Neural progenitor cell (in vitro differentiated cells): ENCODE data around the gene CRIP3. TPM values are rescaled to one million over a fixed set of nuclear protein-coding genes. Genes with fewer than 3 reads are reported as not detected.

Source experiments
- DNase-seq: peaks from one replicate; pipeline ENCODE4 v3.0.0-alpha.2; 2016; ENCODE audit warnings: low spot score
- H2AFZ ChIP-seq: fragments of 200-600 bp; sonication (generic); replicated peaks from 2 replicates; pipeline ENCODE4 v1.6.1; 2016; ENCODE audit warnings: antibody characterized with exemption
- H3F3A ChIP-seq: fragments of 200-600 bp; sonication (generic); 2 replicates; pipeline ENCODE4 v1.6.1; 2016; ENCODE audit warnings: antibody characterized with exemption, low read depth
- H3K27ac ChIP-seq: fragments of 200-600 bp; sonication (generic); 2 replicates; pipeline ENCODE4 v1.5.1; 2016; ENCODE audit warnings: mild to moderate bottlenecking
- H3K27me3 ChIP-seq: fragments of 200-600 bp; sonication (generic); 2 replicates; pipeline ENCODE4 v1.6.1; 2016; ENCODE audit warnings: mild to moderate bottlenecking, moderate library complexity
- H3K36me3 ChIP-seq: fragments of 200-600 bp; sonication (generic); 2 replicates; pipeline ENCODE4 v1.5.1; 2016
- H3K4me1 ChIP-seq: fragments of 200-600 bp; sonication (generic); 2 replicates; pipeline ENCODE4 v1.6.1; 2016; ENCODE audit warnings: mixed run types
- H3K4me2 ChIP-seq: fragments of 200-600 bp; sonication (generic); 2 replicates; pipeline ENCODE4 v1.6.1; 2016
- H3K4me3 ChIP-seq: fragments of 200-600 bp; sonication (generic); 2 replicates; pipeline ENCODE4 v1.5.1; 2016
- H3K79me2 ChIP-seq: fragments of 200-600 bp; sonication (generic); 2 replicates; pipeline ENCODE4 v1.6.1; 2016; ENCODE audit warnings: low read depth
- H3K9ac ChIP-seq: fragments of 200-600 bp; sonication (generic); 2 replicates; pipeline ENCODE4 v1.6.1; 2016
- H3K9me3 ChIP-seq: fragments of 200-600 bp; sonication (generic); 2 replicates; pipeline ENCODE4 v1.5.1; 2016; ENCODE audit warnings: low read depth
- H4K20me1 ChIP-seq: fragments of 200-600 bp; sonication (generic); 2 replicates; pipeline ENCODE4 v1.6.1; 2016; ENCODE audit warnings: low read depth
- H3K27ac Mint-ChIP-seq: 3 replicates; pipeline ENCODE4 v1.8.0; 2021; ENCODE audit warnings: mixed read lengths
- H3K27me3 Mint-ChIP-seq: 2 replicates; pipeline ENCODE4 v1.8.0; 2022; ENCODE audit warnings: low read depth, mild to moderate bottlenecking, inconsistent platforms, moderate library complexity, mixed read lengths; ENCODE audit not compliant: insufficient read depth
- H3K36me3 Mint-ChIP-seq: 3 replicates; pipeline ENCODE4 v1.8.0; 2021; ENCODE audit warnings: mixed read lengths
- H3K4me1 Mint-ChIP-seq: 3 replicates; pipeline ENCODE4 v1.8.0; 2021; ENCODE audit warnings: mixed read lengths
- H3K4me3 Mint-ChIP-seq: 3 replicates; pipeline ENCODE4 v1.8.0; 2021; ENCODE audit warnings: mild to moderate bottlenecking, moderate library complexity, mixed read lengths
- H3K9me3 Mint-ChIP-seq: 3 replicates; pipeline ENCODE4 v1.8.0; 2020; ENCODE audit warnings: mixed read lengths
- CTCF ChIP-seq: fragments of 200-600 bp; sonication (generic); IDR thresholded peaks from 2 replicates; pipeline ENCODE4 v1.5.1; 2017; ENCODE audit warnings: antibody characterized with exemption, mild to moderate bottlenecking
- EZH2 ChIP-seq: fragments of 200-600 bp; sonication (generic); IDR thresholded peaks from 2 replicates; pipeline ENCODE4 v1.6.1; 2017; ENCODE audit warnings: antibody characterized with exemption, mild to moderate bottlenecking, moderate library complexity
- EZH2phosphoT487 ChIP-seq: fragments of 200-600 bp; sonication (generic); IDR thresholded peaks from 2 replicates; pipeline ENCODE4 v1.6.1; 2017; ENCODE audit warnings: antibody characterized with exemption
- total RNA-seq: library from RNA; depleted of rRNA; stranded (reverse); fragments of >200 nt; gene quantifications from 2 replicates; pipeline ENCODE4 v1.2.3, GENCODE V29; 2015; ENCODE audit warnings: low replicate concordance

CRIP3 gene
- total RNA-seq, 1 donor from 2014 or later, result 21.3 TPM

DNA sequence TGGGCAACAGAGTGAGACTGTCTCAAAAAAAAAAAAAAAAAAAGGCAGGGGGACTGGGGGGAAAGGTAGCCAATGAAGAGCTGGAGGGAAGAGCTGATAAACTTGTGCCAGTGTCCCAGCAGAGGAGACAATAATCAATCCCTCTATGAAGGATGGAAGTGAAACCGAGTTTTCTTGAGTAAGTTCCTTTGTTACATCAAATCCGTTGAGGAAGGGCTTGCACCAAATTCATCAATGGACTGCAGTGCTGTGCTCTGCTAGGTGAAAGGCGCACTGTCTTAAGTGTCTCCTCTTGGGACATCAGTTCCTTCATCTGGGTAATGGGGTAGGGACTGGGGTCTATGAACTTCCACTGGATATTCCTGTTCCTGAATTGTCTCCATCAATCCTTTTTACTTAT, 3.0 kb upstream of the CRIP3 start:
- Histone ChIP-seq H3K4me3 (no peak overlapping the region), H3K27me3 (no peaks in the 10 kb centered on the region), H3K4me1 (peaks cover 9% of the 10 kb centered on the region), H3K4me2 (no peak overlapping the region), H3K36me3 (no peaks in the 10 kb centered on the region), H3K27ac (no peak overlapping the region), H3F3A (no peaks in the 10 kb centered on the region), H3K79me2 (no peaks in the 10 kb centered on the region), H2AFZ (no peak overlapping the region), H3K9me3 (no peaks in the 10 kb centered on the region), H3K9ac (no peak overlapping the region), H4K20me1 (no peaks in the 10 kb centered on the region)
- no peak for DNase-seq
- H3K4me1 Mint-ChIP-seq, result peaks cover 7% of the 10 kb centered on the region
- H3K9me3 Mint-ChIP-seq, result no peaks in the 10 kb centered on the region
- no peak overlapping the region for H3K27ac Mint-ChIP-seq
- H3K4me3 Mint-ChIP-seq, result no peak overlapping the region
- H3K27me3 Mint-ChIP-seq, result peaks cover 13% of the 10 kb centered on the region
- H3K36me3 Mint-ChIP-seq, result no peaks in the 10 kb centered on the region
- no peak for TF ChIP-seq EZH2phosphoT487
- TF ChIP-seq CTCF, result no peak
- no peak for TF ChIP-seq EZH2

DNA sequence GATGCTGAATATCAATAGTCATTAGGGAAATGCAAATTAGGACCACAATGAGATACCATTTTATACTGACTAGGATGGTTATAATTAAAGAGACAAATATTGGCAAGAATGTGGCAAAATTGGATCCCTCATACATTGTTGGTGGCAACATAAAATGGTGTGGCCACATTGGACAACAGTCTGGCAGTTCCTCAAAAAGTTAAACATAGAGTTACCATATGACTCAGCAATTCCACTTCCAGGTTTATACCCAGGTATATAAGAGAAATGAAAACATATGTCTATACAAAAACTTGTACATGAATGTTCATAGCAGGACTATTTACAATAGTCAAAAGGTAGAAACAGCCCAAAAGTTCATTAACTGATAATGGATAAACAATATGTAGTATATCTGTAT, 2.0 kb upstream of the CRIP3 start:
- Mint-ChIP-seq H3K4me3 (no peak overlapping the region), H3K4me1 (peaks cover 7% of the 10 kb centered on the region), H3K36me3 (no peaks in the 10 kb centered on the region), H3K27ac (no peak overlapping the region), H3K9me3 (no peaks in the 10 kb centered on the region), H3K27me3 (peaks cover 13% of the 10 kb centered on the region)
- TF ChIP-seq EZH2 (no peak), EZH2phosphoT487 (no peak)
- Histone ChIP-seq H3K9ac (no peak overlapping the region), H3K4me2 (no peak overlapping the region), H4K20me1 (no peaks in the 10 kb centered on the region), H3K4me3 (no peak overlapping the region), H3K36me3 (no peaks in the 10 kb centered on the region), H2AFZ (no peak overlapping the region), H3K27me3 (no peaks in the 10 kb centered on the region), H3F3A (no peaks in the 10 kb centered on the region), H3K9me3 (no peaks in the 10 kb centered on the region), H3K27ac (no peak overlapping the region), H3K79me2 (no peaks in the 10 kb centered on the region), H3K4me1 (peaks cover 9% of the 10 kb centered on the region)
- no peak for DNase-seq

- Mint-ChIP-seq H3K27ac (no peak overlapping the region), H3K27me3 (peaks cover 15% of the 10 kb centered on the region), H3K4me3 (no peak overlapping the region), H3K4me1 (peaks cover 7% of the 10 kb centered on the region), H3K9me3 (no peaks in the 10 kb centered on the region), H3K36me3 (no peaks in the 10 kb centered on the region)
- Histone ChIP-seq H3K4me2 (no peak overlapping the region), H3K9ac (no peak overlapping the region), H3K9me3 (no peaks in the 10 kb centered on the region), H3K79me2 (no peaks in the 10 kb centered on the region), H3K27ac (no peak overlapping the region), H3K4me3 (no peak overlapping the region), H3K36me3 (no peaks in the 10 kb centered on the region), H2AFZ (no peak overlapping the region), H4K20me1 (no peaks in the 10 kb centered on the region), H3K27me3 (no peaks in the 10 kb centered on the region), H3F3A (no peaks in the 10 kb centered on the region), H3K4me1 (peaks cover 9% of the 10 kb centered on the region)
- TF ChIP-seq EZH2 (no peak), EZH2phosphoT487 (no peak), CTCF (no peak)
- no peak for DNase-seq
These were observed 1.5 kb upstream of the CRIP3 start for GRCh38 chr6:43310134-43310533.

- TF ChIP-seq CTCF (no peak), EZH2phosphoT487 (no peak), EZH2 (no peak)
- no peaks in the 10 kb centered on the region for H3F3A ChIP-seq
- H4K20me1 ChIP-seq, result no peaks in the 10 kb centered on the region
- H3K27ac ChIP-seq, result no peak overlapping the region
- no peaks in the 10 kb centered on the region for H3K79me2 ChIP-seq
- peak overlapping the region; percentile 78 for H3K4me2 ChIP-seq
- H3K27me3 Mint-ChIP-seq, result peaks cover 15% of the 10 kb centered on the region
- H3K9me3 Mint-ChIP-seq, result no peaks in the 10 kb centered on the region
- H3K36me3 ChIP-seq, result no peaks in the 10 kb centered on the region
- DNase-seq, result no peak
- no peak overlapping the region for H3K27ac Mint-ChIP-seq
- H3K36me3 Mint-ChIP-seq, result no peaks in the 10 kb centered on the region
- peaks cover 9% of the 10 kb centered on the region for H3K4me1 ChIP-seq
- H3K4me3 ChIP-seq, result peak overlapping the region; percentile 44
- no peaks in the 10 kb centered on the region for H3K27me3 ChIP-seq
- no peak overlapping the region for H3K9ac ChIP-seq
- peak overlapping the region; percentile 81 for H3K4me3 Mint-ChIP-seq
- H2AFZ ChIP-seq, result peak overlapping the region; percentile 92
- H3K4me1 Mint-ChIP-seq, result peaks cover 7% of the 10 kb centered on the region
- H3K9me3 ChIP-seq, result no peaks in the 10 kb centered on the region
These were observed 408 bp upstream of the CRIP3 start for GRCh38 chr6:43308990-43309477.
